ENCODE results near the gene TAF11L2.
"Not testable (repeated sequence)": the region's sequence is repeated elsewhere in the genome, so short reads cannot be mapped to it uniquely, and the experiment has no call there.

The TAF11L2 gene

GRCh38 chr5:17497931-17498330 lies at the start of gene TAF11L2:
Gene TAF11L2 (plus strand): TSS chr5:17498231.
- DNase-seq (ENCODE audit: low spot score), result not testable (repeated sequence)

- TF ChIP-seq CTCF (IDR thresholded peaks at IDR 0.05; ENCODE audit: extremely low read depth, missing control alignments), result no peak
- no peak for DNase-seq (ENCODE audit: low spot score)
These were observed 49.2 kb upstream of the TAF11L2 start for GRCh38 chr5:17448877-17449276.

GRCh38 chr5:17452936-17453335 lies 45.1 kb upstream of the TAF11L2 start:
- DNase-seq (ENCODE audit: low spot score), result no peak
- TF ChIP-seq CTCF (IDR thresholded peaks at IDR 0.05; ENCODE audit: extremely low read depth, missing control alignments), result no peak

- DNase-seq (ENCODE audit: low spot score), result no peak
- no peak for TF ChIP-seq CTCF (IDR thresholded peaks at IDR 0.05; ENCODE audit: extremely low read depth, missing control alignments)
These were observed 42.1 kb upstream of the TAF11L2 start for GRCh38 chr5:17455942-17456341.

GRCh38 chr5:17461793-17462192 lies 36.2 kb upstream of the TAF11L2 start:
- no peak for DNase-seq (ENCODE audit: low spot score)
- no peak for TF ChIP-seq CTCF (IDR thresholded peaks at IDR 0.05; ENCODE audit: extremely low read depth, missing control alignments)

GRCh38 chr5:17463653-17464052 lies 34.4 kb upstream of the TAF11L2 start:
- no peak for TF ChIP-seq CTCF (IDR thresholded peaks at IDR 0.05; ENCODE audit: extremely low read depth, missing control alignments)
- DNase-seq (ENCODE audit: low spot score), result no peak

- no peak for DNase-seq (ENCODE audit: low spot score)
These were observed 28.0 kb upstream of the TAF11L2 start for GRCh38 chr5:17470064-17470463.

GRCh38 chr5:17475064-17475463 lies 23.0 kb upstream of the TAF11L2 start:
- not testable (repeated sequence) for DNase-seq (ENCODE audit: low spot score)

More at GRCh38 chr5:17470064-17470463, 28.0 kb upstream of the TAF11L2 start:
- TF ChIP-seq CTCF (IDR thresholded peaks at IDR 0.05; ENCODE audit: extremely low read depth, missing control alignments), result no peak

- no peak for TF ChIP-seq CTCF (IDR thresholded peaks at IDR 0.05; ENCODE audit: extremely low read depth, missing control alignments)
- no peak for DNase-seq (ENCODE audit: low spot score)
These were observed 21.0 kb upstream of the TAF11L2 start for GRCh38 chr5:17477043-17477442.
